K562 (cell line): ENCODE data around the gene TBRG1. TPM values are rescaled to one million over a fixed set of nuclear protein-coding genes. Genes with fewer than 3 reads are reported as not detected.

ENCODE experiments used
- BRD4 ChIP-seq: fragments of 200-600 bp; sonication (generic); IDR thresholded peaks from 2 replicates; pipeline ENCODE4 v1.6.1; 2017; ENCODE audit warnings: inconsistent platforms
- CAMTA2 ChIP-seq: fragments of 250-450 bp; sonication (Bioruptor Pico); conservative IDR thresholded peaks from 2 replicates; pipeline ENCODE4 v1.5.1; 2022
- MYC ChIP-seq, 2 experiments: fragments of 250-450 bp in 1 of 2; sonication (Bioruptor Pico) in 1 of 2; IDR thresholded peaks; 2 replicates each; pipeline versions ENCODE4 v1.5.1 to v1.6.1; 2012 to 2021; ENCODE audit warnings: low read depth in 2 of 2, borderline replicate concordance in 1 of 2, improper control_type of control experiment in 1 of 2, low read length in 1 of 2, mild to moderate bottlenecking in 1 of 2, moderate library complexity in 1 of 2
- SMARCA5 ChIP-seq: fragments of 450-650 bp; IDR thresholded peaks from 2 replicates; pipeline ENCODE4 v1.6.1; 2016
- STAT5A ChIP-seq: IDR thresholded peaks from 2 replicates; pipeline ENCODE4 v1.6.1; 2012; ENCODE audit warnings: low read length, inconsistent platforms, borderline replicate concordance
- TEAD4 ChIP-seq, 2 experiments: sonication (generic) in 1 of 2; formaldehyde crosslinking in 1 of 2; IDR thresholded peaks; 2 replicates each; pipeline versions ENCODE4 v1.6.1 to v1.8.0; 2012 to 2022; ENCODE audit warnings: borderline replicate concordance in 1 of 2, inconsistent platforms in 1 of 2, low read length in 1 of 2, mild to moderate bottlenecking in 1 of 2, missing genetic modification reagents in 1 of 2
- ZBTB40 ChIP-seq, 2 experiments: fragments of 450-650 bp in 1 of 2; sonication (generic) in 1 of 2; formaldehyde crosslinking in 1 of 2; IDR thresholded peaks; 2 replicates each; pipeline versions ENCODE4 v1.7.1 to v1.9.0; 2016 to 2022; ENCODE audit warnings: inconsistent platforms in 1 of 2, mild to moderate bottlenecking in 1 of 2, missing genetic modification reagents in 1 of 2
- ZEB2 ChIP-seq: fragments of 450-650 bp; IDR thresholded peaks from 2 replicates; pipeline ENCODE4 v1.6.1; 2016
- ZNF224 ChIP-seq: sonication (generic); formaldehyde crosslinking; IDR thresholded peaks from 2 replicates; pipeline ENCODE4 v1.8.0; 2022; ENCODE audit warnings: mild to moderate bottlenecking, missing genetic modification reagents
- ZNF253 ChIP-seq: fragments of 250-450 bp; sonication (Bioruptor Pico); conservative IDR thresholded peaks from 2 replicates; pipeline ENCODE4 v1.6.1; 2021; ENCODE audit warnings: mild to moderate bottlenecking
- ZSCAN32 ChIP-seq: fragments of 450-650 bp; formaldehyde crosslinking; IDR thresholded peaks from 2 replicates; pipeline ENCODE4 v1.4.0; 2020; ENCODE audit warnings: mild to moderate bottlenecking, moderate library complexity
- polyA plus RNA-seq, 8 experiments: library from polyadenylated mRNA; depleted of rRNA in 4 of 8; stranded (reverse) in 5 of 8; unstranded in 3 of 8; fragments of >200 nt; fragmentation: Nextera tagmentation in 2 of 8; fragmentation: Illumina TruSeq in 1 of 8; extraction: Ambion mirVana in 2 of 8; extraction: Trizol in 1 of 8; gene quantifications; 2 replicates each; pipeline versions ENCODE4 v1.2.1 to v1.2.3, GENCODE V29; 2011 to 2014; ENCODE audit warnings: inconsistent platforms in 1 of 8, missing spikeins in 1 of 8
- total RNA-seq, 7 experiments: library from RNA; depleted of rRNA in 6 of 7; stranded (reverse); fragments of >200 nt in 6 of 7; fragmentation: Illumina TruSeq in 2 of 7; extraction: Trizol in 2 of 7; gene quantifications; 2 replicates each; pipeline versions ENCODE4 v1.2.1 to v1.2.3, GENCODE V29; 2011 to 2021; ENCODE audit warnings: low replicate concordance in 1 of 7
- TF ChIP-seq, protein P1 (sequence below): sonication (generic); formaldehyde crosslinking; IDR thresholded peaks from 2 replicates; pipeline ENCODE4 v1.4.0; 2020; ENCODE audit warnings: mild to moderate bottlenecking, missing genetic modification reagents
- TF ChIP-seq, protein P2 (sequence below): sonication (generic); formaldehyde crosslinking; IDR thresholded peaks from 2 replicates; pipeline ENCODE4 v1.8.1; 2023; ENCODE audit warnings: mild to moderate bottlenecking, missing genetic modification reagents

The TBRG1 gene
- total and polyA plus RNA-seq, 9 of the 15 experiments (the other 6 are each of a cell fraction or from before 2014, with no cell fraction given), result 8.7 to 30.0 (median 20.2) TPM

GRCh38 chr11:124644426-124645280 is 22.0 kb downstream of the TBRG1 start (continued):
- TF ChIP-seq, protein P1, sequence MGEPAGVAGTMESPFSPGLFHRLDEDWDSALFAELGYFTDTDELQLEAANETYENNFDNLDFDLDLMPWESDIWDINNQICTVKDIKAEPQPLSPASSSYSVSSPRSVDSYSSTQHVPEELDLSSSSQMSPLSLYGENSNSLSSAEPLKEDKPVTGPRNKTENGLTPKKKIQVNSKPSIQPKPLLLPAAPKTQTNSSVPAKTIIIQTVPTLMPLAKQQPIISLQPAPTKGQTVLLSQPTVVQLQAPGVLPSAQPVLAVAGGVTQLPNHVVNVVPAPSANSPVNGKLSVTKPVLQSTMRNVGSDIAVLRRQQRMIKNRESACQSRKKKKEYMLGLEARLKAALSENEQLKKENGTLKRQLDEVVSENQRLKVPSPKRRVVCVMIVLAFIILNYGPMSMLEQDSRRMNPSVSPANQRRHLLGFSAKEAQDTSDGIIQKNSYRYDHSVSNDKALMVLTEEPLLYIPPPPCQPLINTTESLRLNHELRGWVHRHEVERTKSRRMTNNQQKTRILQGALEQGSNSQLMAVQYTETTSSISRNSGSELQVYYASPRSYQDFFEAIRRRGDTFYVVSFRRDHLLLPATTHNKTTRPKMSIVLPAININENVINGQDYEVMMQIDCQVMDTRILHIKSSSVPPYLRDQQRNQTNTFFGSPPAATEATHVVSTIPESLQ (CRISPR knock-in tag), result no peak
- TF ChIP-seq BRD4 (no peak), ZNF224 (CRISPR knock-in tag) (no peak), ZBTB40 (IDR thresholded peaks at IDR 0.05) (no peak), ZBTB40 (CRISPR knock-in tag; IDR thresholded peaks at IDR 0.05) (no peak), CAMTA2 (CRISPR knock-in tag) (no peak), STAT5A (no peak), ZSCAN32 (CRISPR knock-in tag) (peak; percentile 87; the same call in 1 of the 2 replicates), ZNF253 (CRISPR knock-in tag) (no peak), SMARCA5 (no peak; the same call in 1 of the 2 replicates), MYC (IDR thresholded peaks at IDR 0.05; ENCODE audit: low read depth, low read length) (peak; percentile 74; the same call in 1 of the 2 replicates), MYC (CRISPR knock-in tag; IDR thresholded peaks at IDR 0.05; ENCODE audit: borderline replicate concordance, low read depth) (no peak), TEAD4 (IDR thresholded peaks at IDR 0.05; ENCODE audit: low read length) (peak; percentile 66), TEAD4 (CRISPR knock-in tag; IDR thresholded peaks at IDR 0.05; ENCODE audit: borderline replicate concordance) (no peak), ZEB2 (no peak)
- TF ChIP-seq, protein P2, sequence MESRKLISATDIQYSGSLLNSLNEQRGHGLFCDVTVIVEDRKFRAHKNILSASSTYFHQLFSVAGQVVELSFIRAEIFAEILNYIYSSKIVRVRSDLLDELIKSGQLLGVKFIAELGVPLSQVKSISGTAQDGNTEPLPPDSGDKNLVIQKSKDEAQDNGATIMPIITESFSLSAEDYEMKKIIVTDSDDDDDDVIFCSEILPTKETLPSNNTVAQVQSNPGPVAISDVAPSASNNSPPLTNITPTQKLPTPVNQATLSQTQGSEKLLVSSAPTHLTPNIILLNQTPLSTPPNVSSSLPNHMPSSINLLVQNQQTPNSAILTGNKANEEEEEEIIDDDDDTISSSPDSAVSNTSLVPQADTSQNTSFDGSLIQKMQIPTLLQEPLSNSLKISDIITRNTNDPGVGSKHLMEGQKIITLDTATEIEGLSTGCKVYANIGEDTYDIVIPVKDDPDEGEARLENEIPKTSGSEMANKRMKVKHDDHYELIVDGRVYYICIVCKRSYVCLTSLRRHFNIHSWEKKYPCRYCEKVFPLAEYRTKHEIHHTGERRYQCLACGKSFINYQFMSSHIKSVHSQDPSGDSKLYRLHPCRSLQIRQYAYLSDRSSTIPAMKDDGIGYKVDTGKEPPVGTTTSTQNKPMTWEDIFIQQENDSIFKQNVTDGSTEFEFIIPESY (CRISPR knock-in tag), result no peak
